Activated CD4-positive, alpha-beta T cell treated with anti-CD3 and anti-CD28 coated beads for 1 hour (primary cell): ENCODE results near the gene SPATA31D4.

ENCODE experiments used
- DNase-seq: peaks from one replicate; pipeline ENCODE4 v3.0.0-alpha.2; 2020

SPATA31D4 gene

DNA sequence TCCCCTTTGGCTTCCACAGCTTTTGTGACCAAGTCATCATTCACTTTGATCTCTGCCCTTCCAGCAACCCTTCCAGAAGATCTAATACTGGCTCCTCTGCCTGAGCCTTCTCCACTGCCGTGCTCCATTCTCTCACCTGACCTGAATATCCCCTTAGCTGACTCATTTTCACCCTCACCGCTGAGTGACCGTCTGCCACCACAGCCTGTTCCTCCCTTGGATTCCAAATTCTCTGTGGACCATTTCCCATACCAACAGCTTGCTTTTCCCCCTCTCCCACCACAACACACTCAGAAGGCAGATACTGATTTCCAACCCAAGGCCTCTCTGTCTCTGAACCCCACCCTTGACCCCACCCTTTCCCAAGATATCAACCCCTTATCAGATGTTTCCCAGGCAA, 39.8 kb downstream of the SPATA31D4 start:
- no peak for DNase-seq

- no peak for DNase-seq
These were observed 41.7 kb downstream of the SPATA31D4 start for GRCh38 chr9:81969971-81970370.

DNA sequence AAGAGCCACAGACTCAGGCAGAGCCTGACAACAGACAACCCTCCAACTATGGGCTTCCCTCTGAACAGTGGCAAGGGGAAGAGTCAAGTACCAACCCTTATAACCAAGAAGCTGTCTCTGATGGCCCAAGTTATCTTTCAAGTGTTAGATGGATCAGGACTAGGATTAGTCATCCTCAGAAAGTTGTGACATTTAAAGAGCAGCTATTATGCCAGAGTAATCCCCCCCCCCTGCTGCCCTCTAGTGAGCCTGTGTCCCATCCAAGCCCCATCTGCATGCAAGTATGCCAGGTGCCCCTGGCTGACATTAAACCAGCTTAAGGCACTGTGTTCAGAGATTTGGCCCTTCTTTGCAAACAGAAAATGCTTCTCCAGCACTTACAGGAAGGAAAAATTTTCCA, 43.5 kb downstream of the SPATA31D4 start:
- no peak for DNase-seq

- DNase-seq = no peak
These were observed 46.5 kb downstream of the SPATA31D4 start for GRCh38 chr9:81974764-81975163.

DNA sequence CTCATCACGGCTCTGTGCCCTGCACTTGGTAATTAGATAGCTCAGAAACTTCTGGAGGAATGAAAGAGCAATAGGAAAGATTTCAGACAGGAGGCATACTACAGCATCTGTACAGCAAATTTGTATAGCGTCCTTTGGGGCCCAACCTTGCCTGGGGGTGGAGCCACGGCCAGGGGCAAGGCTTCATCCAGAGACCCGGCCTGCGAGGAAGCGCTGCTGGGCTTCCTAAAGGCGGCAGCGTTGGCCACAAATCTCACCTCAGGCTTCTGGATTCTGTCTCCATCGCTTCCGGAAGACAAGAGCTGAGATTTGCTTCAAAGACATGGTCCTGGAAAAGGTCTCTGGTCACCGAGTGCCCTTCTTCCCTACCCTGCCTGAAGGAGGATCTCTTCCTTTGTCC, 48.1 kb downstream of the SPATA31D4 start:
- DNase-seq = no peak

DNA sequence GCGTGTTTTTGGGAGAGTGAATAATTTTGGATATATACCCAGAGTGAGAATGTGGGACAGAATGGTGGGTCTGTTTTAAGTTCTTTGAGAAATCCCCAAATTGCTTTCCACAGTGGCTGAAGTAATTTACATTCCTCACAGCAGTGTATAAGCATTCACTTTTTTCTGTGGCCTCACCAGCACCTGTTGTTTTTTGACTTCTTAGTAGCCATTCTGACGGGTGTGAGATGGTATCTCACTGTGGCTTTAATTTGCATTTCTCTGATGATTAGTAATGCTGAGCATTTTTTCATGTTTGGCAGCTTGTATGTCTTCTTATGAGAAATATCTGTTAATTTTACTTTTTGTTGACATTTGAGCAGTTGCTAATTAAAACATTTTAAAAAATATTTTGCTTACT, 51.0 kb downstream of the SPATA31D4 start:
- DNase-seq = no peak

GRCh38 chr9:81980568-81980967, 52.3 kb downstream of the SPATA31D4 start:
- no peak for DNase-seq

GRCh38 chr9:81981883-81982282, 53.7 kb downstream of the SPATA31D4 start:
- no peak for DNase-seq
